Mucosa of descending colon (tissue), 3 donors: ENCODE measurements around the gene SPACA4. TPM values are rescaled to one million over a fixed set of nuclear protein-coding genes. Genes with fewer than 3 reads are reported as not detected.
"Not testable (repeated sequence)": the region's sequence is repeated elsewhere in the genome, so short reads cannot be mapped to it uniquely, and the experiment has no call there.

ENCODE experiments used
- ATAC-seq: fragments of 200-7000 bp; cut with Tn5 transposase; one replicate; pipeline ENCODE4 v1.9.1; 2020; ENCODE audit warnings: mild to moderate bottlenecking, moderate library complexity
- DNase-seq, 3 donors: peaks; one replicate each; pipeline ENCODE4 v3.0.0-alpha.2; 2020
- H3K36me3 ChIP-seq: fragments of 200-600 bp; one replicate; pipeline ENCODE4 v1.8.0; 2021; ENCODE audit warnings: low read depth, mild to moderate bottlenecking
- H3K4me1 ChIP-seq: fragments of 200-600 bp; one replicate; pipeline ENCODE4 v1.8.0; 2021; ENCODE audit warnings: low read depth, mild to moderate bottlenecking
- H3K4me3 ChIP-seq: fragments of 200-600 bp; one replicate; pipeline ENCODE4 v1.8.0; 2021; ENCODE audit warnings: mild to moderate bottlenecking
- H3K9me3 ChIP-seq: fragments of 200-600 bp; one replicate; pipeline ENCODE4 v1.8.0; 2021; ENCODE audit warnings: mild to moderate bottlenecking
- intact Hi-C, 2 donors: fragments of 100-400 bp; cut with DNase I in 1 of 2; cut with micrococcal nuclease in 1 of 2; formaldehyde crosslinking; loops; one replicate each; pipeline versions ENCODE4 v1.11.0 to v1.11.1; 2022; cut with DNase I, micrococcal nuclease
- total RNA-seq, 3 donors: library from RNA; stranded (reverse); fragmentation: NEBNext Ultra II Directional in 2 of 3; extraction: Animal tissue kit (Norgen Biotek cat#: 25700) in 2 of 3; gene quantifications; one replicate each; pipeline versions ENCODE4 v1.2.1 to v1.2.4, GENCODE V29; 2021 to 2023
- TF ChIP-seq, protein P1 (sequence below): fragments of 200-600 bp; IDR thresholded peaks from one replicate; pipeline ENCODE4 v1.8.0; 2022; ENCODE audit warnings: antibody characterized with exemption, mild to moderate bottlenecking
- donor health status: DM: no; HTN: no; CAD: no; lungs with moderate emphysema.
- donor health status: DM: no; HTN: no; CAD: no.
- donor health status: DM: no; HTN: yes; CAD: no.

SPACA4 gene
- total RNA-seq, 3 donors from 2014 or later, result not detected

DNA sequence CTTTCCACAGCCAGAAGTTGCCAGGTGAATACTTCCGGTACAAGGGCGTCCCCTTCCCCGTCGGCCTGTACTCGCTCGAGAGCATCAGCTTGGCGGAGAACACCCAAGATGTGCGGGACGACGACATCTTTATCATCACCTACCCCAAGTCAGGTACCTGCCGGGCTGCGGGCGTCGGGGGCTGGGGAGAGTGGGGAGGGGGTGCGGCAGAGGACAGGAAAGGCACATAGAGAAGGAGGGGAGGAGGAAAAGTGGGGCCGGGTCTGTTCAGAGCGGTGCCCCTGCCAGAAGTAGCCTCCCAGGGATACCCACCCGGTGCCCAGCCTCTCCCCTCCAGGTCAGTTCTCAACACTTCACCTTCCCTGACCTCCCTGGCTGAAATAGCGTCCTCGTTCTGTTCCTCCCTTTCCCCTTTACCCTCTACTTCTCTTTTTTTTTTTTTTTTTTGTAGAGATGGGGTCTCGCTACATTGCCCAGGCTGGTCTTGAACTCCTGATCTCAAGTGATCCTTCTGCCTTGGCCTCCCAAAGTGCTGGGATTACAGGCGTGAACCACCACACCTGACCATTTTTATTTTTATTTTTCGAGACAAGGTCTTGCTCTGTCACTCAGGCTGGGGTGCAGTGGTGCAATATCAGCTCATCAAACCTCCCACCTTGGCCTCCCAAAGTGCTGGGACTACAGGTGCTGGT is 30.5 kb upstream of the SPACA4 start:
- TF ChIP-seq, protein P1, sequence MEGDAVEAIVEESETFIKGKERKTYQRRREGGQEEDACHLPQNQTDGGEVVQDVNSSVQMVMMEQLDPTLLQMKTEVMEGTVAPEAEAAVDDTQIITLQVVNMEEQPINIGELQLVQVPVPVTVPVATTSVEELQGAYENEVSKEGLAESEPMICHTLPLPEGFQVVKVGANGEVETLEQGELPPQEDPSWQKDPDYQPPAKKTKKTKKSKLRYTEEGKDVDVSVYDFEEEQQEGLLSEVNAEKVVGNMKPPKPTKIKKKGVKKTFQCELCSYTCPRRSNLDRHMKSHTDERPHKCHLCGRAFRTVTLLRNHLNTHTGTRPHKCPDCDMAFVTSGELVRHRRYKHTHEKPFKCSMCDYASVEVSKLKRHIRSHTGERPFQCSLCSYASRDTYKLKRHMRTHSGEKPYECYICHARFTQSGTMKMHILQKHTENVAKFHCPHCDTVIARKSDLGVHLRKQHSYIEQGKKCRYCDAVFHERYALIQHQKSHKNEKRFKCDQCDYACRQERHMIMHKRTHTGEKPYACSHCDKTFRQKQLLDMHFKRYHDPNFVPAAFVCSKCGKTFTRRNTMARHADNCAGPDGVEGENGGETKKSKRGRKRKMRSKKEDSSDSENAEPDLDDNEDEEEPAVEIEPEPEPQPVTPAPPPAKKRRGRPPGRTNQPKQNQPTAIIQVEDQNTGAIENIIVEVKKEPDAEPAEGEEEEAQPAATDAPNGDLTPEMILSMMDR, result no peak
- ATAC-seq, result no peak
- peaks cover 4% of the 10 kb centered on the region for H3K4me1 ChIP-seq

DNA sequence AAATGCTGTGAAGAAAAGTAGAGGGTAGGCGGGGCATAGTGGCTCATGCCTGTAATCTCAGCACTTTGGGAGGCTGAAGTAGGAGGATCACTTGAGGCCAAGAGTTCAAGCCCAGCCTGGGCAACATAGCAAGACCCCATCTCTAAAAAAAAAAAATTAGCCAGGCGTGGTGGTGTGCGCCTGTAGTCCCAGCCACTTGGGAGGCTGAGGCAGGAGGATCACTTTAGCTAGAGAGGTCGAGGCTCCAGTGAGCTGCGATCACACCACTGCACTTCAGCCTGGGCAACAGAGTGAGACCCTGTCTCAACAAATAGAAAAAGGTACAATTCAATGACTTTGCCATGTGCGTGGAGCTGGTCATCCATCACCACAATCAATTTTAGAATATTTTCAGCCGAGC is 28.6 kb upstream of the SPACA4 start:
- intact Hi-C loops, ATAC-seq, H3K36me3 ChIP-seq: not testable (repeated sequence)

More for the DNA sequence above, 30.5 kb upstream of the SPACA4 start:
- Histone ChIP-seq H3K4me3 (no peak overlapping the region), H3K9me3 (no peaks in the 10 kb centered on the region), H3K36me3 (no peaks in the 10 kb centered on the region)
- no peak for DNase-seq
- intact Hi-C loops, result no loop called here

DNA sequence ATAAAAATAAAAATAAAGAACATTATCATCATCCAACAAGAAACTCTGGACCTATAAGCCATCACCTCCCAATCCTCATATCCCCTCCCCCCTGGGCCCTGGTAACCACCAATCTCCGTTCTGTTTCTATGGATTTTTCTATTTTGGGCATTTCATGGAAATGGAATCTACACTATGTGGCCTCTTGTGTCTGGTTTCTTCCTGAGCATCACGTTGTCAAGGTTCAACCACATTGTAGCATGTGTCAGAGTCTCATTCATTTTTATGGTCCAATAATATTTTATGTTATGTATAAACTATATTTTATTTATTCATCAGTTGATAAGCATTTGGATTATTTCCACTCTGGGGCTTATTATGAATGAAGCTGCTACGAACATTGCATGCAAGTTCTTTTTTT is 27.7 kb upstream of the SPACA4 start:
- TF ChIP-seq, protein P1, result no peak
- peak; percentile 72 for ATAC-seq
- H3K9me3 ChIP-seq, result no peaks in the 10 kb centered on the region
- peaks cover 4% of the 10 kb centered on the region for H3K4me1 ChIP-seq
- no peaks in the 10 kb centered on the region for H3K36me3 ChIP-seq
- DNase-seq, result no peak
- no peak overlapping the region for H3K4me3 ChIP-seq
- intact Hi-C loops, result no loop called here

More for the DNA sequence above, 28.6 kb upstream of the SPACA4 start:
- not testable (repeated sequence) for H3K4me3 ChIP-seq, DNase-seq, H3K9me3 ChIP-seq, H3K4me1 ChIP-seq

DNA sequence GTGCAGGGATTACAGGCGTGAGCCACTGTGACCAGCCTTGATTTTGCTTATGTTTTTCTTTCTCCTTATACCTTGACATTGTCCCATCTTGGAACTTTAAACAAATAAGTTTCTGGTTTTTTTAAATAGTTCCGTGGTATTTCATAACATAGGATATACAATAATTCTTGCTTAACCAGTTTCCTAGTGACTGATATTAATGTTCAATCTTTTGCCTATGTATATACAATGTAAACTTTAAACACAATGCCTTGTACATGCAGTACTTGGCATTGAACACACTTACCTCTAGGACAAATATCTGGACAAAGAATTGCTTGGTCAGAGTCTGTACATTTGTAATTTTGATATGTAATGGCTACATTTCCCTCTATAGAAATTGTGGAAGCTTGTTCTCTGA is 24.4 kb upstream of the SPACA4 start:
- Histone ChIP-seq H3K4me3 (no peak overlapping the region), H3K4me1 (peaks cover 9% of the 10 kb centered on the region), H3K36me3 (no peaks in the 10 kb centered on the region), H3K9me3 (no peaks in the 10 kb centered on the region)
- TF ChIP-seq, protein P1, result no peak
- DNase-seq (no peak), ATAC-seq (no peak)
- intact Hi-C loops, result loop anchor here in 1 of 2 donors (5.0 kb wide), 1 partner anchor 75 kb away; no protein-coding TSS in a partner anchor

DNA sequence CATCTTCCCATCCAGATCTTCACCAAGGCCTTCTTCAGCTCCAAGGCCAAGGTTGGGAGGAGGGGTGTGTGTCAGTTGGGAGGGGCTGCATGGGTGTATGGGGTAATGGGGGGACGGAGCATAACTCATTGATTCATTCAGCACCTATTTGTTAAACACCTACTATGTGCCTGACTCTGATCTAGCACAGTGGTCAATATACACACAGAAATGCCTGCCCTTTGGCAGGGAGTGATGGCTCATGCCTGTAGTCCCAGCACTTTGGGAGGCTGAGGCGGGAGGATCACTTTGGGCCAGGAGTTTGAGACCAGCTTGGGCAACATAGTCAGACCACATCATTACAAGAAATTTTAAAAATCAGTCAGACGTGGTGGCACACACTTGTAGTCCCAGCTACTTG is 19.2 kb upstream of the SPACA4 start:
- DNase-seq, result no peak
- TF ChIP-seq, protein P1, result no peak
- H3K4me3 ChIP-seq, result no peak overlapping the region
- no peaks in the 10 kb centered on the region for H3K9me3 ChIP-seq
- ATAC-seq, result no peak
- no peaks in the 10 kb centered on the region for H3K36me3 ChIP-seq
- peaks cover 14% of the 10 kb centered on the region for H3K4me1 ChIP-seq
- intact Hi-C loops, result loop anchor here in 1 of 2 donors (5.0 kb wide), 1 partner anchor 95 kb away; no protein-coding TSS in a partner anchor

DNA sequence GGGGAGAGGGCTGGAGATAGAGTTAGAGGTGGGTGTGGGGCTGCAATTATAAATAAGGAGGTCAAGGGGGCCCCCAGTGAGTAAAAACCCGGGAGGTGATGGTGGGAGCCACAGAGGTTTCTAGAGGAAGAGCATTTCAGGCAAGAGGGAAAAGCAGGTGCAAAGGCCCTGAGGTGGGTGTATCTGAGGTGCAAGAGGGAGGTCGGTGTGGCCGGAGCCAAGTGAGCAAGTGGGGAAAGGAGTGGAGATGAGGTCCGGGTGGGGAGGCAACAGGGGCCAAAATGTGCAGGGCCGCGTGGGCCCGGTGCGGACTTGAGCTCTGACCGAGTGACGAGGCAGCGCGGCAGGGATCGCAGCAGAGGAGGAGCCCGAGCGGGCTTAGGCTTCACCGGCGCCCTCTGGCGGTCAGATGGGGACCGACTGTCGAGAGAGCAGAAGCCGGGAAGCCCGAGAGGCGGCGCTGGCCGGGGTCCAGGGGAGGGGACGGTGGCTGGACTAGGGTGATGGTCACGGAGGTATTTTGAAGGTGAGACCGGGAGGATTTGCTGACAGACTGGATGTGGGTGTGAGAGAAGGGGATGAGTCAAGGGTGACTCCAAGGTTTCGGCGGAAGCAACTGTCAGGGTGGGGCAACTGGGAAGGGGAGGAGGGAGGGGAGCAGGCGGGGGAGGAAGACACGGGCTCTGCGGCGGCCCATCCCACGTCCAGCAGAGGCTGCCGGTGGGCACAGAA is 17.7 kb upstream of the SPACA4 start:
- intact Hi-C loops, result loop anchor here in 1 of 2 donors (5.0 kb wide), 1 partner anchor 97 kb away; no protein-coding TSS in a partner anchor
- peak; percentile 91 for ATAC-seq
- Histone ChIP-seq H3K4me1 (peaks cover 14% of the 10 kb centered on the region), H3K36me3 (no peaks in the 10 kb centered on the region), H3K4me3 (no peak overlapping the region), H3K9me3 (no peaks in the 10 kb centered on the region)
- TF ChIP-seq, protein P1, result peak; percentile 93
- DNase-seq, result peak; percentile 92 to 98 (median 94)
